HG02884 (cell line): ENCODE measurements around the gene CMIP.

Experiments used
- ATAC-seq: cut with Tn5 transposase; IDR thresholded peaks from one replicate; pipeline ENCODE4 v1.9.1; 2021; ENCODE audit warnings: mild to moderate bottlenecking, moderate library complexity; ENCODE audit not compliant: unreplicated experiment

Gene CMIP

GRCh38 chr16:81632392-81633146 is 188.0 kb downstream of the CMIP start:
- ATAC-seq = no peak

DNA sequence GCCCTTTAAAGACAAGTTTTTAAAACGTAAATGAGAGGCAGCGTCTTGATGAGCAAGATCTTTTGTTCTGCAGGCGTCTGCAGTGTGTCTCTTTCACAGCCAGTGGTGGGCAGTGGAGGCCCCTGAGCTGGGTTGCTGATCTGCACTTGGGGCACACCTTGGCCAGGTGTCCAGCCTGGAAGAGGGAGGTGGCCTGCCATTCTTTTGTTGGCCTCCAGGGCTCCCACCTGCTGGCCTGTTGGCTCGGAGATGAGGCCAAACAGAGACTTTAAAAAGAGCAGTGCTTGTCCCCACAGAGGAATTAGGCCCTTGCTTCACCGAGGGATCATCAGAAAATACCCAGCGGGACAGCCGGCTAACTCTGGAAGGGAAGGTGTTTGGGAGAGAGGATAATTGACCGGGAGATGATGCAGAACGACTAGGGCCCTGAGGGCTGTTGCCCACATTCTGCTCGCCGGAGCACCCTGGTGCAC is 188.6 kb downstream of the CMIP start:
- ATAC-seq = no peak

DNA sequence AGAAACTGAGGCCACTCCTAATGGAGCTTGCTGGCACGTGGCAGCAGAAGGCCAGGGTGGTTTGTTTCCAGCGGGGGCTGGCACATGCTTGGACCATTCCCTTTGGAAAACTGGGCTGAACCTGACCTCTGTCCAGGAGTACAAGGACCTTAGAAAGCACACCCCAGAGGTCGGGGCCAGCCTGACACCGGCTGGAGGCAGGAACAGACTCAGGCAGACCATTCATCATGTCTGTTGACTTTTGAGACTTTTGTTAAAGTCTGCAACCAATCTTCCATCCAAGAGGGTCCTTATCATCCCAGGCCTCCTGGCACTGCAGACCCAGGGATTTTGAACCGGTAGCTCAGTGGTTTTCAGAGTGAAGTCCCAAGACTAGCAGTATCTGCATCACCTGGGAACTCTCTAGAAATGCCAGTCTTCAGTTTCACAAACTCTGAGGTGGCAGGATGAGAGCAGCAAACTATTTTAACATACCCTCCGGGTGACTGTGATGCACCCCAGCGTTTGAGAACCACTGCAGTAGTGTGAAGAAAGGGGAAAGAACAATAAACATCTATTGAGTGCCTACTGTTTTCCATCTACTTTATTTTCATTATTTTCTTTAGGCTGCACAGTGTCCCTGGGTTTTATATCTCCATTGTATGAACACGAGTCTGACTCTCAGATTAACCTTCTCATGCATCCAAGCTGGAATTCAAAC is 189.2 kb downstream of the CMIP start:
- no peak for ATAC-seq

DNA sequence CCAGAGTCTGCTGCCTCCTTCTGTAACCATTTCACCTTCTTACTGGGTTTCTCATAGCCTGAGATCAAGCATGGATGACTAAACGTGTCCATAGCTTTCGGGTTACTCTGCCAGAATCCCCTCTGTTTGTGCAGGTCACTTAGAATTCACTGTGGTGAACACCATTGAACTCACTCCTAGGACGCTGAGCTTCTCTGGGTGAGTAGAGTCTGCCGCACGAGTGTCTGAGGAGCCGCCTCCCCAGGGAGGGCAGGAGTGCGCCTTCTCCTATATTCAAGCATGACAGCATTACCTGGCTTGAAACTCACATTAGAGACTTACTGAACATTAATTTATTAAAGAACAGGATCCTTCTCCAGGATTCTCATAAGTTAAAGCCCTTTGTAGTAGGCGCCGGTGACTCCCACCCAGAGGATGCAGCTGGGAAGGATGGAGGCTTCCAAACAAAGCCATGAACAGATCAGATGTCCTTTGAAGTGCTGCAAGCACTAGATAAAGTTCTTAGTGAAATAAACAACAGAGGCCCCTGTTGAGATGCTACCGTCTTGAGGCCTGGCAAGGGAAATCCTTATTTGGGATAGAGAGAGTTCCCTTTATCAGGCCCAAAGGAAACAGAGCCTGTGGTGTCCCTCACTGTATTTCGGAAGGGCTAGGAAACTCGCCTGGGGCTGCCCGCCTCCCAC is 189.9 kb downstream of the CMIP start:
- no peak for ATAC-seq

DNA sequence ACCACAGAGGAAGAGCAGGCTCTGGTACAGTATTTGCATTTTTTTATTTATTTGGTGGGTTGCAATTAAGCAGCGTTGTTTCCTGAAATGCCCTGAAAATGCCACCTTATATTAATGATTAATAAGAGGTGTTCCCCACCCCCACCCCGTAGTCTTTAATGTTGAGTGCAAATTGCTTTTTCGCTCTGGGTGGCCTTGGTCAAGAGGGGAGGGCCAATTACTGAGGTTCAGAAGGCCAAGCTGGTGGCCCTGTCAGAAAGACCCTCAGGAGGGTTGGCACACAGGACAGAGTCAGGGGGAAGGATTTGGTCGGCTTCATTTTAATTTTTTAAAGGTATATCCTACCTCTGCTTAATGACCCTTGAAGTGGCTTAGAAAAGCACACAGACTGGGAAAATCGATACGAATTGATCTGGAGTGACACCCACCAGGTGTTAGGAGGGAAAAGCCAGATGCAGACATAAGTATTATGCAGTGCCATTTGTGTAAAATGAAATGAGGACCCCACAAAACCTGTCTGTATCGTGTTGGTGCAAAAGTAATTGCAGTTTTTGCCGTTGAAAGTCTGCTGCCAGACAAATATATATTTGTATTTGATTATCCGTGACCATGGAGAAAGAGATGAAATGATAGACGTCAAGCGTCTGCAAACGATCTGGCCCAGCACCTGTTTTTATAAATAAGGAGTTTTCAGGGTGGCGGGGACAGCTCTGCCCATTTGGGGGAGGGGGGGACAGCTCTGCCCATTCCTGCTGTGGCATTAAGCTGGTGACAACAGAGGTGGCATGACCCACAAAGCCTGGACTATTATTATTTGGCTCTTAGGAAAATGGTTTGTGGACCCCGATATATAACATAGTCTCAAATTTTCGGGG is 190.7 kb downstream of the CMIP start:
- ATAC-seq = no peak

GRCh38 chr16:81636298-81636993 is 191.8 kb downstream of the CMIP start:
- ATAC-seq = no peak

GRCh38 chr16:81637336-81638235 is 193.0 kb downstream of the CMIP start:
- ATAC-seq = no peak

DNA sequence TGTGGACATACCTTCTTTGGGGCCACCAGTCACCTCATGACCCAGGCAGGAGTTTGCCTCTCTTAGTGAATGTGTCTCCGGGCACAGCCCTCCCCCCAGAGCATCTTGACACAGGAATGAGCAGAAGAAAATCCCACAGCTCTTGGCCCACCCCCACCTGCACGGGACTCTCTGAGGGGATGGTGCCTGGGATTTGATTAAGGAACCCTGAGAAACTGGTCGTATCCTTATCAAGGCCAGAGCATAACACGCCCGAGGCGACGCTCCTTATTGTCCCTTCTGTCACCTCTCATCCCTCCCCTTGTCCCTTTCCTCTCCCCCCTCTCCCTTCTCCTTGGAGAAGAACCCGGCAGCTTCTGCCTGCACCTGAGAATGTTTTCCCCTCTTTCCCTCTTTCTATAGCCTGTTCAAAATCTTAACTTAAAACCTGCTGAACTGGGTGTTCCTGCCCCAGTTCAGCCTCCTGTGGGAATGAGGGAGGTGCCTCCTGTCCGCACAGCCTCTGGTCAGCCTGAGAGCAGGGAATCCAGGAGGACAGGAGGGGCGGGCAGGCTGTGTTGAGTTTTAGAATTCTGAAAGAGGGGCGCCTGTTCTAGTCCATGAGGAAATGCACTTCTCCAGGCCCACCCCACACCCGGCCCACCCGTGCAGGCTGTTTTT is 193.8 kb downstream of the CMIP start:
- no peak for ATAC-seq

DNA sequence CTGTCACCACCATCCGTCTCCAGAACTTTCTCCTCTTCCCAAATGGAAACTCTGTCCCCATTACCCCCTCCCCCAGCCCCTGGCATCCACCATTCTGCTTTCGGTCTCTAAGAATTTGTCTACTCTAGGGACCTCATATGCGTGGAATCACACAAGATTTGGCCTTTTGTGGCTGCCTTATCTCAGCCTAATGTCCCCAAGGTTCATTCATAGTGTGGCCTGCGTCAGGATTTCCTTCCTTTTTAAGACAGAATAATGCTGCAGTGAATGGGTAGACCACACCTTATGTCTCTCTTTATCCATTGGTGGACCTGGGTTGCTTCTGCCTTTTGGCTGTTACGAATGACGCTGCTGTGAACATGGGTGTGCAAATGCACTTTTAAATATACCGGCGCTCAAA is 194.7 kb downstream of the CMIP start:
- no peak for ATAC-seq

DNA sequence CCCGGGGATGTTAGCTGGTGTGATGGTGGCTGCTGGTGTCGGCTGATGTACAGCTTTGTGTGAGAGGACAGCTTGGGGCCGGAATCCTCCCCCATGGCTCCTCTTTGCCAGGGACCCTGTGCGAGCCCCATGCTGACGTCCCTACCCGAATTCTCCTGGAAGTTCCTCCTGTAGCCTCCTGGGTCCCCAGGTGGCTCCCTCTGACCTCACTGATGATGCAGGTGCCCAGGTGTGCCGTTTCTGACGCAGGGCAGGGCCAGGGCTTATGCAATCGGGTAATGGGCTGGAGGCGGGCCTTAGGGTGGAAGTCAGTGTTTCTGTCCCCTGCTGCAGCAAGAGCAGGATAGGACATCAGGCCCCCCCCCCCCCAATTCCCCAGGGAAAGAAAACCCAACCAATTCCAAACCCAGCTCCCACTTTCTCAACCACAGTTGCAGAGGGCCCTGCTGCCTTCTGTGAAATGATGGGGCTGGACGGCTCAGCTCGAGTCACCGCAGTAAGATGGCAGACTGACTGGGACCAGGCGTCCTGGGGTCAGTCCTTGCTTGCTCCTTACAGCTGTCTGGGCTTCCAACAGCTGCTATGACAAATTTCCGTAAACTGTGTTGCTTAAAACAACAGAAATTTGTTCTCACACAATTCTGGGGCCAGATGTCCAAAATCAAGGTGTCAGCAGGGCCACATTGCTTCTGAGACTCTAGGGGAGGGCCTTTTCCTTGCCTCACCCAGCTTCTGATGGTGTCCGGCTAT is 195.5 kb downstream of the CMIP start:
- ATAC-seq = no peak

DNA sequence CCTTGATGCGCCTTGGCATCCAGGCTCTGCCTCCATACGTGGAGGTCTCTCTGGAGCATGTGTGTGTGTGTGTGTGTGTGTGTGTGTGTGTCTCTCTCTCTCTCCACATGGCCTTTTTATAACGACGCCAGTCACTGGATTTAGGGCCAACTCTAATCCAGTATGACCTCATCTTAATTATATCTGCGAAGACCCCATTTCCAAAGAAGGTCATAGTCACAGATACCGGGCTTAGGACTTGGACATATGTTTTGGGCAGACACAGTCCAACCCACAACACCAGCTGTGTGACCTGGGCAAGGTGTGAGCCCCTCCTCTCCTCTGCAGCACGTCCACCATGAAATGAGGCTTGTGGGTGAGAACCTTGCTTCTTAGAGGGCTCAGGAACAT is 196.1 kb downstream of the CMIP start:
- no peak for ATAC-seq

- ATAC-seq = no peak
Observed at GRCh38 chr16:81641395-81642106, 196.9 kb downstream of the CMIP start.

GRCh38 chr16:81642107-81642436 is 197.5 kb downstream of the CMIP start:
- no peak for ATAC-seq

DNA sequence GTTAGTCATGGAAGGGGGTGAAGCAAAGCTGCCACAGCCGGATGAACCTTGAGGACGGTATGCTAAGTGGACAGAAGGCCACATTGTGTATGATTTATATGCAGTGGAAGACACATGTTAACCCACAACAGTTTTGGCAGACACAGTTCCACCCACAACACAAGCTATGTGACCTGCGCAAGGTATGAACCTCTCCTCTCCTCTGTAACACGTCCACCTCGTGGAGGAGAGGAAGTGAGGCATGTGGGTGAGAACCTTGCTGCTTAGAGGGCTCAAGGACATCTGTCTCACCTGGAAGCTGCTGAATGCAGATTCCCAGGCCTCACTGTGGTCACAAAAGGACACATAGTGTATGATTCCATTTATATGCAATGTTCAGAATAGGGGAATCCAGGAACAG is 198.3 kb downstream of the CMIP start:
- no peak for ATAC-seq

DNA sequence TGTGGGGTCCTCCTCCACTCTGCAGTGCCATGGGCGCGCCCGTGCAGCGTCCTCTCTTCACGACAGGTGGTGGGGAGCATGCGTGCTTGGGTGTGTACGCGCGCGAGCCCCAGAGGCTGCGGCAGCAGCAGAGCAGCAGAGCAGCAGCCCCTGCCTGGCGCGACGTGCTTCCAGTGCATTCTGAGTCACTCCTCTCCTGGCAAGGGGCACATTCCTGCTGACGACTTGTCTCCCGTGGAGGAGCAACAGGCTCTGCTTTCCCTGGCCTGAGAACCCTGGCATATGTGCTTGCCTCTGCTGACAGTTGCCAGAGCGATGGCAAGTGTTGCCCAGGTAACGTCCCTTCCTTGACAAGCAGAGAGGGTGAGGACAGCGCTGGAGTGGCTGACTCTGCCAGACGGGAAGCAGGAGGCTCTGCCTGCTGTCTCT is 200.7 kb downstream of the CMIP start:
- ATAC-seq = no peak

DNA sequence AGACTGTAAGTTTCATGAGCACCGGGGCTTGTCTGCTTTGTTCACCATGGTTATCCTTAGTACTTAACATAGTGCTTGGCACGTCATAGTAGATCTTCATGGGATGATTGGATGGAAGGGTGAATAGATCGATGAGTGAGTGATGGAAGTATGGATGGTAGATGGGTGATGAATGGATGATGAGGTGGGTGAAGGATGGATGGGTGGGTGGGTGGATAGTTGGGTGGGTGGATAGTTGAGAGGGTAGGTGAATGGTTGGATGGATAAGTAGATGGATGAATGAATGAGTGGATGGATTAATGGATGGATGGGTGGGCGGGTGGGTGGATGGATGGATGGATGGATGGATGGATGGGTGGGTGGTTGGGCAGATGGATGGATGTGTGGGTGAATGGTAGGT is 201.3 kb downstream of the CMIP start:
- no peak for ATAC-seq

DNA sequence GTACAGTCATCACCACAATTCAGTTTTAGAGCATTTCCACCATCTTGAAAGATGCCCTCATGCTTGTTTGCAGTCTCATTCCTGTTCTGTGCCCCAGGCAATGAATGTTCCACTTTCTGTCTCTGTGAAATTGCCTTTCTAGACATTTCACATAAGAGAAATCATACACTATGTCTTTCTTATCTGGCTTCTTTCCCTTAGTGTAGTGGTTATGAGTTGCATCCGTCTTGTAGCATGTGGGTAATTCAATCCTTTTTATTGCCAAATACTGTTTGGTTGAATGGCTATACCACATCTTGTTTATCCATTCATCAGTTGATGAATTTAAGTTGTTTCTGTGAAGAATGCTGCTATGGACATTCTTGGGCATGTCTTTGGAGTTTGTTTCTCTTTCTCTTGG is 202.0 kb downstream of the CMIP start:
- no peak for ATAC-seq

GRCh38 chr16:81647527-81647926 is 202.9 kb downstream of the CMIP start:
- ATAC-seq = no peak
